Sciatic nerve (tissue), 2 donors: ENCODE measurements around the gene AP1M1. TPM values are rescaled to one million over a fixed set of nuclear protein-coding genes. Genes with fewer than 3 reads are reported as not detected.
A peak's percentile ranks its signal among the peaks of the same experiment; 100 is the strongest.

Experiments used
- ATAC-seq: fragments of 200-7000 bp; cut with Tn5 transposase; one replicate; pipeline ENCODE4 v1.9.1; 2020; ENCODE audit warnings: mild to moderate bottlenecking, moderate library complexity
- DNase-seq: peaks from one replicate; pipeline ENCODE4 v3.0.0-alpha.2; 2020; ENCODE audit warnings: low spot score
- intact Hi-C: fragments of 100-400 bp; cut with DNase I; formaldehyde crosslinking; loops from one replicate; pipeline ENCODE4 v1.14.2; 2022
- total RNA-seq: library from RNA; stranded (reverse); fragmentation: NEBNext Ultra II Directional; extraction: Animal tissue kit (Norgen Biotek cat#: 25700); gene quantifications from one replicate; pipeline ENCODE4 v1.2.1, GENCODE V29; 2021
- donor health status: DM: no; HTN: no; CAD: no.
- donor health status: DM: no; HTN: no; CAD: no.

AP1M1 gene
- total RNA-seq, 1 donor from 2014 or later: 76.8 TPM

- DNase-seq (no peak), ATAC-seq (no peak)
- intact Hi-C loops: loop anchor here (5.0 to 10.0 kb wide), 2 partner anchors 75 to 132 kb away; partner anchors contain the start of gene KLF2
Measured at GRCh38 chr19:16249826-16250404, 52.2 kb downstream of the AP1M1 start.

GRCh38 chr19:16252459-16253205, 54.9 kb downstream of the AP1M1 start:
- peak; percentile 73 for DNase-seq
- ATAC-seq: peak; percentile 63
- intact Hi-C loops: loop anchor here (10.0 kb wide), 1 partner anchor 72 kb away; the partner anchor contains the start of gene KLF2

GRCh38 chr19:16254851-16255408, 57.2 kb downstream of the AP1M1 start:
- intact Hi-C loops: loop anchor here (10.0 kb wide), 1 partner anchor 70 kb away; the partner anchor contains the start of gene KLF2
- DNase-seq (no peak), ATAC-seq (no peak)

GRCh38 chr19:16257509-16258002, 59.8 kb downstream of the AP1M1 start:
- intact Hi-C loops: loop anchor here (10.0 kb wide), 1 partner anchor 67 kb away; the partner anchor contains the start of gene KLF2
- no peak for ATAC-seq
- no peak for DNase-seq

- intact Hi-C loops: loop anchor here (10.0 kb wide), 1 partner anchor 66 kb away; the partner anchor contains the start of gene KLF2
- ATAC-seq: peak; percentile 80
- DNase-seq: no peak
Measured at GRCh38 chr19:16258440-16258903, 60.8 kb downstream of the AP1M1 start.

- DNase-seq (no peak), ATAC-seq (peak; percentile 28)
- intact Hi-C loops: loop anchor here (10.0 kb wide), 1 partner anchor 65 kb away; the partner anchor contains the start of gene KLF2
Measured at GRCh38 chr19:16259385-16260159, 61.9 kb downstream of the AP1M1 start.

- intact Hi-C loops: no loop called here
- ATAC-seq: no peak
Measured at GRCh38 chr19:16260160-16260811, 62.6 kb downstream of the AP1M1 start.

GRCh38 chr19:16260812-16261161, 63.1 kb downstream of the AP1M1 start:
- DNase-seq: no peak
- ATAC-seq: no peak
- intact Hi-C loops: no loop called here

More at GRCh38 chr19:16260160-16260811, 62.6 kb downstream of the AP1M1 start:
- no peak for DNase-seq

GRCh38 chr19:16261584-16262368, 64.1 kb downstream of the AP1M1 start:
- ATAC-seq (no peak), DNase-seq (no peak)
- intact Hi-C loops: no loop called here

- intact Hi-C loops: no loop called here
- no peak for ATAC-seq
Measured at GRCh38 chr19:16262618-16263017, 64.9 kb downstream of the AP1M1 start.

GRCh38 chr19:16263141-16263761, 65.5 kb downstream of the AP1M1 start:
- intact Hi-C loops: no loop called here
- no peak for ATAC-seq
- no peak for DNase-seq

More at GRCh38 chr19:16262618-16263017, 64.9 kb downstream of the AP1M1 start:
- DNase-seq: no peak

- intact Hi-C loops: no loop called here
- ATAC-seq (no peak), DNase-seq (no peak)
Measured at GRCh38 chr19:16265205-16265604, 67.5 kb downstream of the AP1M1 start.

- ATAC-seq: no peak
- intact Hi-C loops: no loop called here
- no peak for DNase-seq
Measured at GRCh38 chr19:16265890-16266585, 68.3 kb downstream of the AP1M1 start.

GRCh38 chr19:16266586-16266942, 68.9 kb downstream of the AP1M1 start:
- DNase-seq (no peak), ATAC-seq (no peak)
- intact Hi-C loops: no loop called here

- DNase-seq (no peak), ATAC-seq (no peak)
- intact Hi-C loops: no loop called here
Measured at GRCh38 chr19:16268676-16269319, 71.1 kb downstream of the AP1M1 start.

- no peak for DNase-seq
- intact Hi-C loops: no loop called here
- ATAC-seq: peak; percentile 81
Measured at GRCh38 chr19:16272945-16273344, 75.2 kb downstream of the AP1M1 start.
